ENCODE data around the gene EXOC4.

The EXOC4 gene

DNA sequence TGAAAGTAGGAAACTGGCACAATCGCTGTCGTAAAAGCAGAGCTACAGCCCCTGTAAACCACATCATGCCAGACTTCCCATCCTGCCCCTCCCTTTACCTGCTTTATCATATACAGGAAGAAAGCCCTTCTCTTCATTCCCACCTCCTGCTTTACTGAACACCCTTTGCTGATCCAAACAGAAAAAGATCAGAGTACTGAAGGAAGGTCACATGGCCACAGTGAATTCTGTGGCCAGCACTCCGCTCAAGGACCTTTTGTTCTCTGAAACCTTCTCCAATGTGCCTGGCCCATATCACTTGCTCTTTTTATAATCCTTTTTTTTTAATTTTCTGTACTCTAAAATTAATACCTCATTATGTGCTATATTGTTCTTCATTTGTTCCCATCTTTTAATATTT lies 765.4 kb downstream of the EXOC4 start:
- no peak for DNase-seq

GRCh38 chr7:134019251-134019650 lies 766.4 kb downstream of the EXOC4 start:
- DNase-seq: no peak

DNA sequence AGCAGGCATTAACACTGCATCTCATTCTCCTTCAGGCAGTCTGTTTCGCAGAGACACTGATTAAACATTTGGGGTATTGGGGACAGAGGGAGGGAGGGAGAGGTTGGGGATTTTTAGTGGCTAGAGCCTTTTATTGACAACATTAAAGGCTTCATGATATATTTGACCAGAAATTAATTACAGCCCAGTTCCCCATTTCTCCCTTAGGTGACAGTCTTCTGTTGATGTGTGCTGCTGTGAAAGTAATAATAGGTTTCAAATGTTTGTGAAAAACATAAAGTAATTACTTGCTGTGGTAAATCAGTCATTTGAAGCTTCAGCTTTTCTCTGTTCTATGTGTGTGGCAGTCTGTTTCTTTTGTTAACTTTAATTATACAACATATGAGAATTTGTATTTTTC lies 769.0 kb downstream of the EXOC4 start:
- DNase-seq: no peak

DNA sequence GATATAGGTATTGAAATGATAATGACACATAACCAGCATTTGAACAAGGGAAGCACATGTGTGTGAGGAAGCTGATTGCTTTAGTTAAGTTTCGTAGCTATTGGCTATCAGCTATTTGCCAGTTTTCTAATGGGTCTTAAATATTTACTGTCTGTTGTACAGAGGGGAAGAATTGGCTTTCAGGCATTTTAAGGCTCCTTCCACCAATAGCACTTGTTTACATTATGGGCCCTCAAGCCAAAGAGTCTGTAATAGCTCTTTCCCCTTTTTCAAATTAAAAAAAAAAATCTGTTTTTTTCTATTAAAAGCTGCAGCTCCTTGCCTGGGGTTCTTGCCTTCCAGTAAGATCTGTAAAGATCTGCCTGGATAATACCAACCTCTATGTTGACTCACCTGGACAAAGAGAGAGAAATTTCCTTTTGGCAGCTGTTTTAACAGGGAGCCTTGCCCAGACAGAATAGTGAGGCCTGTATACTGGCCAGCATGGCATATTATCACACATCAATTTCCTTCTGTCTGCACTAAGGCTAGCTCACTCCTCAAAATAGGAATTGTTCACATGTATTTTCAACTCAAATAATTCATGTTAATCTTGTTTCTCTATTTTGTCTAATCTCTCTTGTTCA lies 769.5 kb downstream of the EXOC4 start:
- no peak for DNase-seq

DNA sequence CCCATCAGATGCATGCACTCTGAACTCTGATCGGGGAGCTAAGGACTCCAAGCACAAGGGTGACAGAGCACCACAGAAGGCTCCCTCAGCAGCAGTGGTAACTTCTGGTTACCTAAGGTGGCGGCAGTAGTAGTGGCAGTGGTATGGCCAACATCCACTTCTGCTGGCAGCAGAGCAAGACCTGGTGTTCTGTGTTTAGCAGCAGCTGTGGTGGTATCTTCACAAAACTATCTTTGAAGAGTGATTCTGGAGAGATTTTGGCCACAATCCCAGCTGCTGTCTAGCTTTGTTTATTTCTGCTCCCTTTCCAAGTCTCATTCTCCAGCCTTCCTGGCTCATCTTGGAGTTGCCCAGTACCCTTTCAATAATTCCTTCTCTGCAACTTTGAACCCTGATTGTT lies 771.9 kb downstream of the EXOC4 start:
- no peak for DNase-seq

DNA sequence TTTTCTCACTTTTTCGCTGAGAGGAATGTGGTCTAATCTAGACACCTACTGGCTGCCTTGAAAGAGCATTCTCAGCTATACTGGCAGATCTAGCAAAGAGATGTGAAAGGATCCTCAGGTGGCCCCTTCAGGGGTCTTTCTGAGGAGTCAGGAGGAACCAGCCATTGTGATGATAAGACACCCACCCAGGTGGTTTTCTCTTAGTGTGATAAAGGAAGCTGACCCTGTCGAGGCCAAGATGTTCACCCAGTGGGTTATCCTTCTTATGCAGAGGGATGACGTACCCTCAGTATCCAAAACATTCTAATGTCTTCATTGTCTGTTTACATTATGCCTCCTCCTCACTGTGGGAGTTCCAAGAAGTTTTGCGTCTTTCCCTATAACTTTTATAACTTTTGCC lies 776.0 kb downstream of the EXOC4 start:
- no peak for DNase-seq

DNA sequence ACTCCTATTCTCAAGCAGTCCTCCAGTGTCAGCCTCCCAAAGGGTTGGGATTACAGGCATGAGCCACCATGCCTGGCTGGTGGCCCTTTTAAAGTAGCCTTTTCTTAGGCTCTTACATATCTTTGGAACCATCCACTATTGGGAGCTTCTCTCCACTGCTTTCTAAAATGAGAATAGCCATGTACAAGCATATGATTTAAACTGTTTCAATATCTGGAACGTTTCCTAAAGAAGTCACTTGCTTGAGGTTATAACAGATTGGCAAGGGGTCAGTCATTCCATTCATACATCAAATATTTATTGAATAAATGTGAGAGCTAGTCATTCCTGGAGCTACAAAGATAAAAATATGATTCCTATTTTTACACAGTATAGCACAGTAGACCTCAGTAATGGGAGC lies 776.9 kb downstream of the EXOC4 start:
- no peak for DNase-seq

- DNase-seq: no peak
Measured at GRCh38 chr7:134030460-134030865, 777.6 kb downstream of the EXOC4 start.

- DNase-seq: no peak
Measured at GRCh38 chr7:134031835-134032617, 779.1 kb downstream of the EXOC4 start.

- DNase-seq: no peak
Measured at GRCh38 chr7:134034652-134035051, 781.8 kb downstream of the EXOC4 start.

DNA sequence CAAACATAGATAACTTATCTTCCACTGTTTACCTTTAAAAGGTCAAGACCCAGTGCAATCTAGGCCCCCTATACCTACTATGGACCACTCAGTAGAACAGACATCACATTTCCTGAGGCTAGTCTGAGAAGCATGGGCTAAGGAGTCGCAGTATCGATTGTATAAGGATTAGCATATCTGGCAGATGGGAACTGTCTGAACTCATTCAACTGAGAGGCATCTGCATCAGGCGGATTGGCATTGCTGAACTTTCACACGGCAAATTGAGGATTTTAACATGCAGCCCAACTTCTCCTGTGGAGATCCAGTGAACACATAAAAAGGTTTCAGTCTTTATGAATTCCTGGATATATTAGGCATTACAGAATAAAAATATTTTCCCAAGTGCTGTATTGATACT lies 785.1 kb downstream of the EXOC4 start:
- no peak for DNase-seq

DNA sequence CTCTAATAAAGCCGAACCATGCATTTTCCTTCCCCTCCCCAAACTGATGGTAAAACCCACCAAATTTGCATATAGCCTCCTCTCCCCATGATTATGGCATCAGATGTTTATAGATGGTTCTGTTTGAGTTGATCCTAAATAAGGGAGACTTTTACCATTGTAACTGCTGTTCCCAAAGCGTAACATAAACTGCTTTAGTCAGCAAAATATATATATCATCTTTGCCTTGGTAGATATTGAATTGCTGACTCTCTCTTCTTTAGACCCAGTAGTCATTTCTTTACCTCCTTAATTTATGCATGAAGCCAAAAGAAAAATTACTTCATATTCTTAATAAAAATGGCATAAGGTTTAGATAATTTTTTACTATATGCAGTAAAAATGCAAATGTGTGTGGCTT lies 788.1 kb downstream of the EXOC4 start:
- DNase-seq: no peak

DNA sequence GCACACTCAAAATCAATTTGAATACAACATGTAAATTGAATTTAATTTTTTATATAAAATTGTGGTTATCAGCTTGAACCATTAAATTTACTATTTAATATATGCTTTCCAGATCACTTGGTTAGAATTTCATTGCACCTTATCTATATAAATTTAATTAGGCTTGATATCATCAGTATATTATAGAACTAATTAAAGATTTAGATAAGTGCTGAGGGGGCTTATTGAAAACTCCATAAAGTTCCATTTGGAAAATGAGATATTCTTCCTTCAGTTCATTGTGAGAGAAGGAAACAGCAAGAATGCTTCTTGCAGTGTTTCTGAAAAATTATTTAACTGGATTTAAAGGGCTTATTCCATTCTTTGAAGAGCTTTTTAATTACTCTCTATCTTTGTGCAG lies 788.6 kb downstream of the EXOC4 start:
- DNase-seq: no peak

DNA sequence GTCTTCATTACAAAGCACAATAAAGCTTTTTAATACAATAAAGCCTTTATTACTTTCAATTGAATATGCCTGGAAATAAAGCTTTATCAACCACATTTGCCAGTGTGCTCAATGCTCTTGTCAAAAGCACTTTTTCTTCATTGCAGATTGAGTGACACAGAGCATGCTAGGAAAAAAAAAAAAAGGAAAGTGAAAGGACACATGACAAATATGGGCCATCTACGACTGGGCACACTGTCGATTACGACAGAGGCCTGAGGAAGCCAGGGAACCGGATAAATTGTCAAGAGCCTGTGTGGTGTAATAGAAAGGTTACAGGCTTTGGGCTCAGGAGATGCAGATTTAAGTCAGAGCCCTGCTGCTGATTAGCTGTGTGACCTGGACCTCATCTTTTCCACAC lies 789.4 kb downstream of the EXOC4 start:
- no peak for DNase-seq

GRCh38 chr7:134044682-134045081 lies 791.8 kb downstream of the EXOC4 start:
- peak; percentile 60 for DNase-seq

DNA sequence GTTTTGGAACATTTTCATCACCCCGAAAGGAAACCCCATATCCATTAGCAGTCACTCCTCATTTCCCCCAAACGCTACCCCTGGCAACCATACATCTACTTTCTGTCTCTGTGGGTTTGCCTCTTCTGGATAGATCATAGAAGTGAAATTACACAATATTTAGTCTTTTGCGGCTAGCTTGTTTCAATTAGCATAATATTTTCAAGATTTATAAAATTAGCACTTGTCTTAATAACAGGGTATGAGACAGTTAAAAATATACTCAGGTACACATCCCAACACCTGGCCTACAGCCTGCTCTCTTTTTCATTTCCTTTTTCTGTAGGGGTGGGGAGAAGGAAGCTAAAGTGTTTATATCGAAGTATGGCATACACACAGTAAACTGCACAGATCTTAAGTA lies 792.8 kb downstream of the EXOC4 start:
- DNase-seq: no peak

- DNase-seq: no peak
Measured at GRCh38 chr7:134046594-134047128, 793.8 kb downstream of the EXOC4 start.

DNA sequence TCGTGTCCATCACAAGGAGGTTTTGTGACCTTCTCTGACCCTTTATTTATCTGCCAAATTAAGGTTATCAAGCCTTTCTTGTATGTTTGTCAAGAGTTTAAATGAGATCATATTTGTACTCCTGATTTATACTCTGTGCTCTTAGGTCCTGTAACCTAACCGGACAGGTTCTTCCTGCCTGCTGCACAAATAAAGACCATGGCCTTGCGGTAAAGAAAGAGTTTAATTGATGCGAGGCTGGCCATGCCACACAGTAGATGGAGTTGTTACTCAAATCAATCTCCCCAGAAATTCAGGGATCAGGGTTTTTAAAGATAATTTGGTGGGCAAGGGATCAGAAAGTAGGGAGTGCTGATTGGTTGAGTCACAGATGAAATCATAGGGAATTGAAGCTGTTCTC lies 794.8 kb downstream of the EXOC4 start:
- DNase-seq: no peak

DNA sequence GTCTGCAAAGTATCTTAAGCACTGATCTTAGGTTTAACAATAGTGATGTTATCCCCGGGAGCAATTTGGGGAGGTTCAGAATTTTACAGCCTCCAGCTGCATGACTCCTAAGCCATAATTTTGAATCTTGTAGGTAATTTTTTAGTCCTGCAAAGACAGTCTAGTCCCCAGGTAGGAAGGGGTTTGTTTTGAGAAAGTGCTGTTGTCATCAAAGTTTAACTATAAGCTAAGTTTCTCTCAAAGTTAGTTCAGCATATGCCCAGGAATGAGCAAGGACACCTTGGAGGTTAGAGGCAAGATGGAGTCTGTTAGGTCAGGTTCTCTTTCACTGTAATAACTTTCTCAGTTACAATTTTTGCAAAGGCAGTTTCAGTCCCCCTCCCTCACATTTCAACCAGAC lies 795.3 kb downstream of the EXOC4 start:
- no peak for DNase-seq

DNA sequence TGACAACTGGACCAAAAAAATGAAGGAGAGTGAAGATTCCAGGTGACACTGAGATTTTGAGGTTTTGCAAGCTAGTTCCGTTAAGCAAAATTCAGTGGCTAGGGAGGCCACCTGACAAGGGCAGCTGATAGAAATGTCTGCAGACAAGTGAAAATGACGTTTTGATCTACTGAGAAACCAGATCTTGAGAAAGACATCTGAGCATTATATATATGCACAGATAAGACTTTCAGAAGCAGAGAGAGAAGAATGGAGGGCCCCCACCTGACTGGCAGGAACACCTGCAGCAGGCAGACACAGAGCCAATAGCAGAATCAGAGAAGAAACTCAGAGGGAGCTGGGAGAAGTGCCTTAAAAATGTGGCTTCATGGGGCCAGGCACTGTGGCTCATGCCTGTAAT lies 798.1 kb downstream of the EXOC4 start:
- no peak for DNase-seq

- DNase-seq: no peak
Measured at GRCh38 chr7:134056816-134057215, 803.9 kb downstream of the EXOC4 start.

- no peak for DNase-seq
Measured at GRCh38 chr7:134058521-134058920, 805.6 kb downstream of the EXOC4 start.

- DNase-seq: no peak
Measured at GRCh38 chr7:134058980-134059379, 806.1 kb downstream of the EXOC4 start.

- DNase-seq: no peak
Measured at GRCh38 chr7:134059921-134060320, 807.0 kb downstream of the EXOC4 start.

DNA sequence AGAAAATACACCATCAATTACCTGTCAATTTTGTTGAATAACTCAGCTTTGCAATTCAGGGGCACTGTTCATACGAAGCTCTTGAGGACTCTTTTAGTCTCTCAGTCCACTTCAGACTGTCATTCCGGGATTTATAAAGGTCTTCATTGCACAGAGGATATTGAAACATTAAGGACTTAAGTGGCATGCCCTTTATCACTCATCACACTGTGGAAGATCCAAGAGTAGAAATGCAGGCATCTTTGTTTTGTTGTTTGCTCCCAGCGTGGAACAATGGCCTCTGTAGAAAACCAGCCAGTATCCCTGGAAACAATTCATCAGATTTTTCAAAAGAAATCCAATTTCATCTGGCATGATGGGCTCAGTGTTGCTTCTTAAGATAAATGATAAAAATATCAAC lies 808.0 kb downstream of the EXOC4 start:
- no peak for DNase-seq

All from kidney glomerular epithelial cell (primary cell).